GM12878 (cell line): ENCODE data around the gene DPP9. TPM values are rescaled to one million over a fixed set of nuclear protein-coding genes. Genes with fewer than 3 reads are reported as not detected.
A peak's percentile ranks its signal among the peaks of the same experiment; 100 is the strongest.

Experiments
- ATAC-seq: fragments of 200-7000 bp; cut with Tn5 transposase; 3 replicates; pipeline ENCODE4 v1.9.1; 2020; ENCODE audit warnings: mild to moderate bottlenecking, moderate library complexity
- BruUV-seq: library from RNA; stranded (reverse); fragments of 400-500 nt; replicated peaks from 2 replicates; lab custom pipeline; 2021; lab: Mats Ljungman, UMichigan
- CTCF ChIA-PET: fragments of 300-600 bp; sonication (Branson Sonifier 250); formaldehyde crosslinking; extraction: SDS; loops from one replicate; lab custom pipeline; 2021; ENCODE audit warnings: inconsistent platforms; lab: Yijun Ruan, JAX
- POLR2A ChIA-PET: fragments of 350-600 bp; formaldehyde crosslinking; extraction: SDS; loops from one replicate; lab custom pipeline; 2021; ENCODE audit warnings: inconsistent platforms; lab: Charles Lee
- RAD21 ChIA-PET: fragments of 300-600 bp; sonication (Branson Sonifier 250); formaldehyde crosslinking; loops from one replicate; lab custom pipeline; 2023; ENCODE audit warnings: antibody characterized with exemption; ENCODE audit not compliant: unreplicated experiment; lab: Charles Lee
- SMC1A ChIA-PET: fragments of 300-600 bp; sonication (Branson Sonifier 250); formaldehyde crosslinking; loops from one replicate; lab custom pipeline; 2023; ENCODE audit not compliant: unreplicated experiment, uncharacterized antibody; lab: Charles Lee
- DNase-seq: peaks from one replicate; pipeline ENCODE4 v3.0.0-alpha.2; 2011; ENCODE audit warnings: low read depth, low spot score
- FAIRE-seq: peaks from 3 replicates; lab custom pipeline; 2011; peaks lifted over from hg19 to GRCh38; lab: Jason Lieb, UNC
- H2AFZ ChIP-seq: 2 replicates; pipeline ENCODE4 v1.6.0; 2011; ENCODE audit warnings: low read depth, low read length, control low read depth; ENCODE audit not compliant: control insufficient read depth
- H3K27ac ChIP-seq: 2 replicates; pipeline ENCODE4 v1.5.1; 2011; ENCODE audit warnings: control low read depth; ENCODE audit not compliant: control insufficient read depth, insufficient read depth
- H3K27me3 ChIP-seq, 2 experiments: replicated peaks in 1 of 2; 2 replicates each; pipeline versions ENCODE4 v1.6.0 to v1.6.1; 2011; ENCODE audit warnings: low read length in 1 of 2; ENCODE audit not compliant: control insufficient read depth in 2 of 2, insufficient read depth in 2 of 2
- H3K36me3 ChIP-seq, 2 experiments: 2 replicates each; pipeline ENCODE4 v1.5.1; 2011; ENCODE audit warnings: low read length in 1 of 2; ENCODE audit not compliant: control insufficient read depth in 2 of 2, insufficient read depth in 2 of 2
- H3K4me1 ChIP-seq: 2 replicates; pipeline ENCODE4 v1.6.1; 2011; ENCODE audit warnings: mild to moderate bottlenecking, low read length, moderate library complexity, mixed read lengths; ENCODE audit not compliant: control insufficient read depth, insufficient read depth
- H3K4me2 ChIP-seq: 2 replicates; pipeline ENCODE4 v1.6.0; 2011; ENCODE audit warnings: control low read depth; ENCODE audit not compliant: control insufficient read depth, insufficient read depth
- H3K4me3 ChIP-seq: fragments of 200-600 bp; sonication (generic); 2 replicates; pipeline ENCODE4 v1.5.1; 2016
- H3K79me2 ChIP-seq: 2 replicates; pipeline ENCODE4 v1.6.0; 2011; ENCODE audit warnings: low read length; ENCODE audit not compliant: control insufficient read depth, insufficient read depth
- H3K9ac ChIP-seq: 2 replicates; pipeline ENCODE4 v1.8.0; 2011; ENCODE audit warnings: low read length, control low read depth, mixed read lengths; ENCODE audit not compliant: control insufficient read depth, insufficient read depth
- H3K9me3 ChIP-seq: replicated peaks from 3 replicates; pipeline ENCODE4 v1.5.1; 2011; ENCODE audit warnings: mild to moderate bottlenecking, low read length; ENCODE audit not compliant: control insufficient read depth, insufficient read depth
- H4K20me1 ChIP-seq: 2 replicates; pipeline ENCODE4 v1.6.0; 2011; ENCODE audit not compliant: control insufficient read depth, insufficient read depth
- CHD1 ChIP-seq: IDR thresholded peaks from 2 replicates; pipeline ENCODE4 v1.6.1; 2012; ENCODE audit warnings: low read depth, low read length, improper control_type of control experiment
- EGR1 ChIP-seq, 2 experiments: IDR thresholded peaks; 1 replicate in 1 of 2; 2 replicates in 1 of 2; pipeline ENCODE4 v1.6.1; 2011 to 2012; ENCODE audit warnings: low read depth in 2 of 2, low read length in 2 of 2, borderline replicate concordance in 1 of 2, mild to moderate bottlenecking in 1 of 2, moderate library complexity in 1 of 2
- HSF1 ChIP-seq: fragments of 150-350 bp; IDR thresholded peaks from 2 replicates; pipeline ENCODE4 v1.6.1; 2014; ENCODE audit warnings: mild to moderate bottlenecking, low read depth, low read length
- IRF5 ChIP-seq: fragments of 450-650 bp; IDR thresholded peaks from 2 replicates; pipeline ENCODE4 v1.6.1; 2017; ENCODE audit warnings: borderline replicate concordance
- MLLT1 ChIP-seq: fragments of 450-650 bp; IDR thresholded peaks from 2 replicates; pipeline ENCODE4 v1.6.1; 2016; ENCODE audit warnings: mild to moderate bottlenecking
- MYC ChIP-seq: IDR thresholded peaks from 2 replicates; pipeline ENCODE4 v1.6.1; 2011; ENCODE audit warnings: mild to moderate bottlenecking, low read length, moderate library complexity, inconsistent platforms; ENCODE audit not compliant: insufficient read depth, insufficient replicate concordance, insufficient read length, severe bottlenecking
- NR2C1 ChIP-seq: fragments of 450-650 bp; IDR thresholded peaks from 2 replicates; pipeline ENCODE4 v1.6.1; 2017; ENCODE audit warnings: antibody characterized with exemption, mild to moderate bottlenecking, moderate library complexity
- PRDM15 ChIP-seq: fragments of 450-650 bp; formaldehyde crosslinking; IDR thresholded peaks from 2 replicates; pipeline ENCODE4 v1.4.0; 2020; ENCODE audit warnings: mild to moderate bottlenecking, moderate library complexity
- RB1 ChIP-seq: fragments of 450-650 bp; formaldehyde crosslinking; IDR thresholded peaks from 2 replicates; pipeline ENCODE4 v1.6.1; 2017; ENCODE audit warnings: mild to moderate bottlenecking, borderline replicate concordance
- SMAD5 ChIP-seq: IDR thresholded peaks from 2 replicates; pipeline ENCODE4 v1.6.1; 2016; ENCODE audit warnings: antibody characterized with exemption, low read depth
- SUPT20H ChIP-seq: IDR thresholded peaks from 2 replicates; pipeline ENCODE4 v1.6.1; 2011; ENCODE audit warnings: low read depth, mild to moderate bottlenecking, low read length, moderate library complexity, borderline replicate concordance; ENCODE audit not compliant: control insufficient read depth
- TCF3 ChIP-seq: IDR thresholded peaks from 2 replicates; pipeline ENCODE4 v1.6.1; 2012; ENCODE audit warnings: low read depth, mild to moderate bottlenecking, low read length, borderline replicate concordance; ENCODE audit not compliant: insufficient read depth
- YY1 ChIP-seq: IDR thresholded peaks from 2 replicates; pipeline ENCODE4 v1.6.1; 2011; ENCODE audit warnings: low read depth, mild to moderate bottlenecking, low read length
- ZNF207 ChIP-seq: fragments of 450-650 bp; IDR thresholded peaks from 2 replicates; pipeline ENCODE4 v1.6.1; 2014; ENCODE audit warnings: antibody characterized with exemption, mild to moderate bottlenecking, borderline replicate concordance
- WGBS: methylation state at CpG from one replicate; pipeline ENCODE4 v1.1.6; 2016; ENCODE audit warnings: low lambda C conversion rate; ENCODE audit not compliant: insufficient replicate concordance, insufficient coverage; ENCODE audit errors: missing lambda C conversion rate; 5-methylcytosine and 5-hydroxymethylcytosine counted together
- in situ Hi-C: fragments of 300-500 bp; cut with MboI; formaldehyde crosslinking; loops from 9 replicates; pipeline ENCODE4 v1.14.3; 2018; ENCODE audit warnings: mixed read lengths
- intact Hi-C: fragments of 100-400 bp; cut with micrococcal nuclease; formaldehyde crosslinking; loops from one replicate; pipeline ENCODE4 v1.14.2; 2022; ENCODE audit not compliant: unreplicated experiment
- polyA plus RNA-seq, 11 experiments: library from polyadenylated mRNA; depleted of rRNA in 4 of 11; unstranded in 6 of 11; stranded (reverse) in 5 of 11; fragments of >200 nt; fragmentation: Nextera tagmentation in 4 of 11; fragmentation: Illumina TruSeq in 1 of 11; extraction: Ambion mirVana in 4 of 11; extraction: Trizol in 1 of 11; gene quantifications; 1 replicate in 1 of 11; 2 replicates in 10 of 11; pipeline versions ENCODE4 v1.2.1 to v1.2.3, GENCODE V29; 2011 to 2016; ENCODE audit warnings: inconsistent platforms in 2 of 11, missing spikeins in 2 of 11, low read depth in 1 of 11
- total RNA-seq, 4 experiments: library from RNA; depleted of rRNA in 3 of 4; stranded (reverse); fragments of >200 nt in 3 of 4; fragmentation: Illumina TruSeq in 1 of 4; extraction: Trizol in 1 of 4; gene quantifications; 2 replicates each; pipeline versions ENCODE4 v1.2.1 to v1.2.3, GENCODE V29; 2013 to 2021

Gene DPP9
- total and polyA plus RNA-seq, 10 of the 15 experiments (the other 5 are each of a cell fraction or from before 2014, with no cell fraction given): 0.64 to 58.6 (median 27.6) TPM

- no peaks in the 10 kb centered on the region for H4K20me1 ChIP-seq
- no peaks in the 10 kb centered on the region for H3K9me3 ChIP-seq
- in situ Hi-C loops: no loop called here
- TSS peak; percentile 94 for BruUV-seq
- no peaks in the 10 kb centered on the region for H3K27me3 ChIP-seq
- ChIA-PET SMC1A (no interaction called here), CTCF (no interaction called here), POLR2A (no interaction called here), RAD21 (no interaction called here)
- H3K4me2 ChIP-seq: no peak overlapping the region
- no peak for ATAC-seq
- no peak overlapping the region for H3K27ac ChIP-seq
- FAIRE-seq: no peak
- no peaks in the 10 kb centered on the region for H3K4me1 ChIP-seq
- TF ChIP-seq TCF3 (no peak), IRF5 (no peak), YY1 (no peak), RB1 (no peak), ZNF207 (no peak), HSF1 (no peak), PRDM15 (no peak), MYC (no peak), EGR1 (IDR thresholded peaks at IDR 0.05; ENCODE audit: borderline replicate concordance in 1 of 2, low read depth in 2 of 2, low read length in 2 of 2) (no peak), NR2C1 (no peak), SUPT20H (no peak), MLLT1 (no peak), SMAD5 (no peak), CHD1 (no peak)
- intact Hi-C loops: no loop called here
- no peak overlapping the region for H3K4me3 ChIP-seq
- no peak overlapping the region for H3K9ac ChIP-seq
- no peak overlapping the region for H2AFZ ChIP-seq
- no peak for DNase-seq
- H3K79me2 ChIP-seq: no peaks in the 10 kb centered on the region
- H3K36me3 ChIP-seq: peaks cover 0 to 6% of the 10 kb centered on the region in 2 experiments; a peak in 3 of 4 replicates
- WGBS: 98% methylated on average over 14 of the region's 16 CpGs
These were observed 48.3 kb downstream of the DPP9 start for GRCh38 chr19:4675346-4675745.
